Erythroblast (primary cell): ENCODE measurements around the gene SLN.

Experiments used
- GATA1 ChIP-seq: IDR thresholded peaks from 2 replicates; pipeline ENCODE4 v1.6.1; 2011; ENCODE audit warnings: low read depth, mild to moderate bottlenecking, control low read depth, low read length, moderate library complexity
- POLR2A ChIP-seq: IDR thresholded peaks from 2 replicates; pipeline ENCODE4 v1.6.1; 2011; ENCODE audit warnings: mild to moderate bottlenecking, low read length

DNA sequence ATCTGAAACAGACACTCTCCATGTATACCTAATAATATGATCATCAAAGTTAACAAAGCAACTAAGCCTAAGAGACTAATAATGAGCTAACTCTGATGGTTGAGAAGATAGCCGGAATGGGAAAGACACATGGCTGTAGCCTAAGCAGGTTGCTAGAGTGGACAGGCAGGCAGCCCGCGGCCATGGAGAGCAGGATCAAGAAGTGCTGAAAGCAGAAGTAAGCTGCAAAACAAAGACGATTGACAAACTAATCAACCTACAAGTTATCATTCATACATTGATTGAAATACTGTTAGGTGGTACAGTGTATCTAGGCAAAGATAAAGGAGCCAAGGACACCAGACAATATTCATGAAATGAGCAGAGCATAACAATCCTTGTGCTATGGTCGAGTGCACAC lies 29.3 kb downstream of the SLN start:
- TF ChIP-seq POLR2A (no peak), GATA1 (no peak)
